GM06990 (cell line): Measurements from ENCODE around the gene GNRH2.
"Not testable (repeated sequence)": the region's sequence is repeated elsewhere in the genome, so short reads cannot be mapped to it uniquely, and the experiment has no call there.

Experiments used
- DNase-seq: peaks from one replicate; pipeline ENCODE4 v3.0.0-alpha.2; 2011; ENCODE audit not compliant: insufficient read length; ENCODE audit errors: extremely low read depth
- H3K27me3 ChIP-seq: replicated peaks from 2 replicates; pipeline ENCODE4 v1.6.0; 2011; ENCODE audit warnings: low read length; ENCODE audit not compliant: control insufficient read depth, insufficient read depth
- H3K36me3 ChIP-seq: 2 replicates; pipeline ENCODE4 v1.5.1; 2011; ENCODE audit warnings: low read length; ENCODE audit not compliant: control insufficient read depth, insufficient read depth
- H3K4me3 ChIP-seq: replicated peaks from 2 replicates; pipeline ENCODE4 v1.5.1; 2011; ENCODE audit warnings: low read depth, mild to moderate bottlenecking, control low read depth, low read length
- CTCF ChIP-seq: IDR thresholded peaks from 2 replicates; pipeline ENCODE4 v1.5.1; 2011; ENCODE audit warnings: low read length, control low read depth, mild to moderate bottlenecking, inconsistent platforms; ENCODE audit not compliant: insufficient read depth, poor library complexity, severe bottlenecking

Gene GNRH2

GRCh38 chr20:3010985-3011723, 32.3 kb upstream of the GNRH2 start:
- Histone ChIP-seq H3K36me3 (peaks cover 8% of the 10 kb centered on the region), H3K27me3 (no peaks in the 10 kb centered on the region), H3K4me3 (no peak overlapping the region)
- no peak for DNase-seq
- no peak for TF ChIP-seq CTCF

- no peak for DNase-seq
- Histone ChIP-seq H3K27me3 (no peaks in the 10 kb centered on the region), H3K4me3 (no peak overlapping the region), H3K36me3 (peaks cover 8% of the 10 kb centered on the region)
- TF ChIP-seq CTCF: no peak
Observed at GRCh38 chr20:3011752-3012151, 31.7 kb upstream of the GNRH2 start.

- no peak for DNase-seq
- peaks cover 8% of the 10 kb centered on the region for H3K36me3 ChIP-seq
- TF ChIP-seq CTCF: no peak
- H3K27me3 ChIP-seq: no peaks in the 10 kb centered on the region
- no peak overlapping the region for H3K4me3 ChIP-seq
Observed at GRCh38 chr20:3013771-3014170, 29.7 kb upstream of the GNRH2 start.

GRCh38 chr20:3014179-3014578, 29.2 kb upstream of the GNRH2 start:
- TF ChIP-seq CTCF: no peak
- DNase-seq: no peak
- Histone ChIP-seq H3K27me3 (no peaks in the 10 kb centered on the region), H3K36me3 (peaks cover 7% of the 10 kb centered on the region), H3K4me3 (no peak overlapping the region)

- no peak for DNase-seq
- peaks cover 5% of the 10 kb centered on the region for H3K36me3 ChIP-seq
- TF ChIP-seq CTCF: no peak
- no peaks in the 10 kb centered on the region for H3K27me3 ChIP-seq
- H3K4me3 ChIP-seq: no peak overlapping the region
Observed at GRCh38 chr20:3014662-3015061, 28.8 kb upstream of the GNRH2 start.

GRCh38 chr20:3015302-3015701, 28.1 kb upstream of the GNRH2 start:
- H3K36me3 ChIP-seq, H3K4me3 ChIP-seq, DNase-seq, H3K27me3 ChIP-seq: not testable (repeated sequence)
